NCI-H146 (cell line): Measurements from ENCODE around the gene SRPK2.
"Not testable (repeated sequence)": the region's sequence is repeated elsewhere in the genome, so short reads cannot be mapped to it uniquely, and the experiment has no call there.

ENCODE experiments used
- DNase-seq: peaks from one replicate; lab custom pipeline; 2025; lab: John Stamatoyannopoulos, UW

Gene SRPK2

GRCh38 chr7:105304040-105304895 is 84.5 kb downstream of the SRPK2 start:
- DNase-seq: no peak

DNA sequence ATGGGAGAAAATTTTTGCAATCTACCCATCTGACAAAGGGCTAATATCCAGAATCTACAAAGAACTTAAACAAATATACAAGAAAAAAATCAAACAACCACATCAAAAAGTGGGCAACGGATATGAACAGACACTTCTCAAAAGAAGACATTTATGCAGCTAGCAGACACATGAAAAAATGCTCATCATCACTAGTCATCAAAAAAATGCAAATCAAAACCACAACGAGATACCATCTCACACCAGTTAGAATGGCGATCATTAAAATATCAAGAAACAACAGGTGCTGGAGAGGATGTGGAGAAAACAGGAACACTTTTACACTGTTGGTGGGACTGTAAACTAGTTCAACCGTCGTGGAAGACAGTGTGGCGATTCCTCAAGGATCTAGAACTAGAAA is 88.1 kb downstream of the SRPK2 start:
- not testable (repeated sequence) for DNase-seq

DNA sequence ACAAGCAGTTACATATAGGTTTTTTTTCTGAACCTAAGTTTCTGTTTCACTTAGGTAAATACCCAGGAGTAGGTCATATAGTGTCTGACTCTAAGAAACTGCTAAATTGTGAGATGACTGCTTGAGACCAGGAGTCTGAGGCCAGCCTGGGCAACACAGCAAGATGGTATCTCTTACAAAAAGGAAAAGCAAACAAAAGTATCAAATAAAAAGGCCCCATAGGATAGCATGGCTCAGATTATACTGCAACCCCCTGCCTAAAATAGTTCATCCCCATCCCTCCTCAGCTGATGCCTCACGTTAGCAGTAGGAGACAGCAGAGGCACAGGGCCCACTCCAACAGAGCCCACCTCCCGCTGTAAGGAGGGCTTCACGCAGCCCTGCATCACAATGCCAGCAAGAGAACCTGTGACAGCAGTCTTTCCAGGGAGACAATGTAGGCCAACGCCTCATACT is 90.3 kb downstream of the SRPK2 start:
- no peak for DNase-seq

DNA sequence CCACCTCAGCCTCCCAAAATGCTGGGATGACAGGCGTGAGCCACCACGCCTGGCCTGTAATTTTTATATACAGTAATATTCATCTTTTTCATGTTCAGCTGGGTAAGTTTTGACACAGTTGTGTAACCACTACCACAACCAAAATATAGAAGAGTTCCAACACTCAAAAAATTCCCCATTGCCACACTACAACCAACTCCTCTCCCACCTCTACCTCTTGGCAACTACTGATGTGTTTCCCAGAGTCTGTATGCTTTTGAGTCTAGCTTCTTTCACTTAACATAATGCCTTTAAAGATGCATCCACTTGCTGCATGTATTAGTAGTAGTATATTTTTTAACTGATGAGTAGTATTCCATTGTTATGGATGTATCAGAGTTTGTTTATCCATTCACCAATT is 90.7 kb downstream of the SRPK2 start:
- DNase-seq: no peak

- DNase-seq: no peak
Measured at GRCh38 chr7:105297309-105297708, 91.4 kb downstream of the SRPK2 start.

DNA sequence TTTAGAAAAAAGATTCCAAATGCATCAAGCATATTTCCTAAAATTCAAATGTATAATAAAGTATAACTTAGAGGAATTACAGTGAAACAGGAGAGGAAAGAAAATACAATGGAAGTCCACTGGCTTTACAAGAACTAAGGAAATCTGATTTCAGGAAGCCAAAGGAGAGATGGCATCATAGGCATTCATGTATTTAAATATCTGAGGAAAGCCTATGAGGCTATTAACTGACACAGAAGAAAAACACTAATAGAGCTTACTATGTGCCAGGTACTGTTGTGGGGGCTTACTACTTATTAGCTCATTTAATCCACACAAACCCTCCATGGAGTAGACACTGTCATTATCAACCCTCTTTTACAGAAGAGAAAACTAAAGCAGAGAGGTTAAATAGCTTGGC is 92.2 kb downstream of the SRPK2 start:
- no peak for DNase-seq

DNA sequence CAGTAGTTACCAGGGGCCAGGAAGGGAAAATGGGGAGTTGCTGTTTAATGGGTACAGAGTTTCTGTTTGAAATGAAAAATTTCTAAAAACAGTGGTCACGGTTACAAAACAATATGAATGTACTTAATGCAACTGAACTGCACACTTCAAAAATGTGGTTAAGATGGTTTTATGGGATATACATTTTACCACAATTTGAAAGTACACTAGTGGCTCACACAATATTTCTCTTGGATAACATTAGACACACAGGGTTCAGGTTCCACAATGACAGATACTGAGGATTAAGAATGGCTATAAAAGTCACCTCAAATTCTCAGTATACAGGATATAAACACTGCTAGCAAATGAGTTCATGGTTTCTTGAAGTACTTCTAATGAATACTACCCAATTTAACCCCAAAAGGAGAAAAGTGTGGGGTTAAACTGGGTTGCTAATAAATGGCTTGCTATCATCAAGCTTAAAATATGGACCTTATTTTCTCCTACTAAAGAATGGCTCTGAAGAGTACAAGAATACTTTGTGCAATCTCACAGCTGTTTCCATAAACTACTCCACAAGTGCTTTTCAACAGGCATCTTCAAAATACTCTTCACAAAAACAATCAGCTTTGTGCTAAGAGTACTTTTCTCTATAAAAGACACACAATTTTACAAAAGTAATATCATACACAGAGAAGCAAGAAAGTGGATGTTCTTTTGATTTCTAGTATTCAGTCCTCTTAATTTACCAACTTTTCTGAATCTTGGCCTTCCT is 92.9 kb downstream of the SRPK2 start:
- DNase-seq: no peak

GRCh38 chr7:105294482-105294881 is 94.2 kb downstream of the SRPK2 start:
- not testable (repeated sequence) for DNase-seq

- no peak for DNase-seq
Measured at GRCh38 chr7:105289704-105290103, 99.0 kb downstream of the SRPK2 start.

- no peak for DNase-seq
Measured at GRCh38 chr7:105286441-105286840, 102.3 kb downstream of the SRPK2 start.

DNA sequence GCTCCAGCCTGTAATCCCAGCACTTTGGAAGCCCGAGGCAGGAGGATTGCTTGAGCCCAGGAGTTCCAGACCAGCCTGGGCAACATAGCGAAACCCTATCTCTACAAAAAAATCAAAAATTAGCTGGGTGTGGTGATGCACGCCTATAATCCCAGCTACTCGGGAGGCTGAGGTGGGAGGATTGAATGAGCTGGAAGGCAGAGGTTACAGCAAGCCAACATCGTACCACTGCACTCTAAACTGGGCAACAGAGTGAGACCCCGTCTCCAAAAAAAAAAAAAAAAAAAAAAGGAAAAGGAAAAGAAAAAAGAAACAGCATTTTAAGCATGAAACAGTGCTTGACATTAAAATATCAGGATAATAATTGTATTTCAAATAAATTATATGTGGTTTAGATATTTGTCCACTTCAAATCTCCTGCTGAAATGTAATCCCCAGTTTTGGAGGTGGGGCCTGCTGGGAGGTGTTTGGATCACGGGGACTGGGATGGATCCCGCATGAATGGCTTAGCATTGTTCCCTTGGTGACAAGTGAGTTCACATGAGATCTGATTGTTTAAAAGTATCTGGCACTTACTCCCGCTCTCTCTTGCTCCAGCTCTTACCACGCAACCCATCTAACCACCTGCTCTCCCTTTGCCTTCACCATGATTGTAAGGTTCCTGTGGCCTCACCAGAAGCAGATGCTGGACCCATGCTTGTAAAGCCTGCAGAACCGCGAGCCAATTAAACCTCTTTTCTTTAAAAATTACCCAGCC is 103.4 kb downstream of the SRPK2 start:
- no peak for DNase-seq

- DNase-seq: no peak
Measured at GRCh38 chr7:105284014-105284413, 104.7 kb downstream of the SRPK2 start.

DNA sequence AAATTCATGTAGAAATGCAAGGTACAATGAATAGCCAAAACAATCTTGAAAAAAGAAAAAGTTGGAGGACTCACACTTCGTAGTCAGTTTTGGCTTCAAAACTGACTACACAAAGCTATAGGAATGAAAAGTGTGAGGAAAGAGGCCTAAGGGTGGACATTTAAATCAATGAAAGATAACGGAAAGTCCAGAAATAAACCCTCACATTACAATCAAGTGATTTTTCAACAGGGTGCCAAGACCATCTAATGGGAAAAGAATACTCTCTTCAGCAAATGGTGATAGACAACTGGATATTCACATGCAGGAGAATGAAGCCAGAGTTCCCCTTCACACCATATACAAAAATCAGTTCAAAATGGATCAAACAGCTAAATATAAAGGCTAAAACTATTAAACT is 106.8 kb downstream of the SRPK2 start:
- DNase-seq: no peak

- no peak for DNase-seq
Measured at GRCh38 chr7:105279688-105280007, 109.1 kb downstream of the SRPK2 start.

DNA sequence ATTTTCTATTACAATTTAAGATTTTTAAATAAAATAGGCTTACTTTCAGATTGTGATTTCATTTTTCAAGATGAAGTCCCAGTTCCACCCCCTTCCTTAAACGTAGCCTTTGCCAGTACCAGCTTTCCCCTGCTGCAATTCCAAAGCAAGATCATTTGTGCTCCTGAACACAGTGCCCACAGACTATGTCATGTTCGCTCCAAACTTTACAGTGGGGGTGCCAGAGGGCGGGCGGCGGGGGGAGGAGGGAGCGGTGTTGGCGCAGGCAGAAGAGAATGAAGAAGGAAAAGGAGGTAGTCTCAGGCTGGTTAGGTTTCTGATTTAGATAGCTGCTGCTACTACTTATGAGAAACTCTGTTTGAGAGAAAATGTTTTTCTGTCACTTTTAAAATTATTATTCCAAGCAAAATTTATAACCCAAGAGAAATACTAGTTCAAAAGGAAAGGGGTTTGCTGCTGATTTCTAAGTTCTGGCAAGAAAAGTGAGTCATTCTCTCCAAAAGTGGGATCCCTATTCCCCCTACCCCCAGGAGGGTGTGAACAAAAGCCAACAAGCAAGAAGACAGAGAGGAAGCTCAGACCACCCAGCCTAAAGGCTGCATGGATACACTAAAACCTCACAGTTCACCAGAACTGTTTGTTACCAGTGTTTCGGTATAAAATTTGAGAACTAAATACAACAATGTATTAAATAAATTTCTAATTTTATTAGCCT is 109.6 kb downstream of the SRPK2 start:
- no peak for DNase-seq

DNA sequence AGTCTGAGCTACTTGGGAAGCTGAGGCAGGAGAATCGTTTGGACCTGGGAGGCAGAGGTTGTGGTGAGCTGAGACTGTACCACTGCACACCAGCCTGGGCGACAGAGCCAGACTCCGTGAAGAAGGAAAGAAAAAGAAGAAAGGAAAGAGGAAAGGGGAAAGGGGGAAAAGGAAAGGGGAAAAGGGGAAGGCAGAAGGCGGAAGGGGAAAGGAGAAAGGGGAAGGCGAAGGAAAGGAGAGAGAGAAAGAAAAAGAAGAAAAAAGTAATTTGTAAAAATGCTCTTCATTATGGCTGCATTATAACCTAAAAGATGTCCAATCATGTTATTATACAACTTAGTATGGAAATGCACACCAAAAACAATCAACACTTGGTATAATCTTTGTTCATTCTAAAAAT is 110.2 kb downstream of the SRPK2 start:
- no peak for DNase-seq

- no peak for DNase-seq
Measured at GRCh38 chr7:105277341-105277740, 111.4 kb downstream of the SRPK2 start.

- no peak for DNase-seq
Measured at GRCh38 chr7:105270117-105270516, 118.6 kb downstream of the SRPK2 start.

DNA sequence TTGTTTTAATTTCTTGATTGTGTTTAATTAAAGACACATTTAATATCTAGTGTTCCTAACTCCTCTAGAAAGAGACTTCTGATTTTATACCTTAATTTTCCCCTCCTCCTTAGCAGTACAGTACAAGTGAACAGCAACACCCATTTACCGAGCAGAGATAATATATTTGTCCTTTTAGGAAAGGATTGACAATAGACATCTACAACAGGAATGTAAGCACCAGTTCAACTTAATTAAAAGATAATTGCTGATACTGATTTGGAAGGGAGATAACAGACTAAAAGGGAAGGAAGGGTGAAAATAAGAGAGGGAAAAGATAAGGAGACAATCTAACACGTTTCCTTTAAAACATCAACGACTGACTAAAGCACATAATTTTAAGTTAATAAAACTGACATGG is 119.3 kb downstream of the SRPK2 start:
- DNase-seq: peak; percentile 3

DNA sequence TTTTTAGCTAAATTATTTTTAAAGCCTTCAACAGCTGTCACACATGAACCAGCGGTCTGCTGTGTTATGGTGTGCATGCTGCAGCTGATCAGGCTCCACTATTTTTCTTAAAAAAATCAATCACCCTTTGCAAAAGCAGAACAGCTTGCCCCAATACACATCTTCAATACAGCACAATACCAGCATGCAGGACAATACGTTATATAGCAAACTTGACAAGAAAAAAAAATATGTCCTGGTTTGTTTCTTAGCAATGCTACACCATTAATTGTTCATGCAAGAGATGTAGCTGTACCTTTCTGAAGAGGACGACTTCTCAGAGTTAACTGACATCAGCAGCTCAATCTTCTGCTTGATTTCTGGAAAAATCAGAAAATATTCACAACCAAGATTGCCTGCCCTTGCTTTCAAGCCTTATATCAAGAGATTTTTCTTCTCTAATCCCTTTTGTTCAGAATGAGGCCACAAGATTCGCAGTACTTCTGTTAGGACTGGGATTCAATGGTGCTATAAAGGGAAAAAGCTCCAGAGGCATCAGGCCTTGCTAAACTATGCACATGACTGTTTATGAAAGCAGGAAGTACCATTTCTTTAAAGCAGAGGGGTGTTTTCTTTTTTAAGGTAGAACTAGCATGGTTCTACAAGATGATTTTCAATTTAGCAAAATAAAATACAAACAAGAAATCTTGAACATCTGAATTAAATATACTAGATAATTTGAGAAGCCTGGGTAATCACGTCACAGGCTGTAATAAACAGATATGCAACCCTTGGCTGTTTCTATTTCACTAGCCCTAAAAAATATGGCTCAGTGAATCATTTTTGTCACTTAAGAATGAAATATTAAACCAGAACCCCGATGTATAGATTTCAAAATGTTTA is 120.0 kb downstream of the SRPK2 start:
- peak; percentile 18 for DNase-seq

DNA sequence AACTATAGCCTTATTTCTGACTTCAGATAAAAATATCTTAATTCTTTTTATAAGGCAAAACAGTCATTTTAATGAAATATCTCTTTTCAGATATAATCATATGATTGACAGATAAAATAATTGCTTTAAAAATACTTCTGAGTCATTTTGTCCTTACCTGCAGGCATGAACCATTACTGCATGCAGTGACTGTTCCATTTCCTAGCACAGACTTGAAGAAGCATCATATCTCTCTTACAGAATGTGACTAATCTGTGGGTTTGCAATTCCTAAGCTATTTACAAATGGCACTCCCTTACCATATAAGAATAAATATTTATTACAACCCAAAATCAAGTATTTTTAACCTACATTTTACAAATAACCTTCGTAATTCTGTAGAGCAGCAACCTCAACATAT is 120.7 kb downstream of the SRPK2 start:
- no peak for DNase-seq
